GM12878 (cell line): ENCODE measurements around the gene CCHCR1. TPM values are rescaled to one million over a fixed set of nuclear protein-coding genes. Genes with fewer than 3 reads are reported as not detected.

Experiments used
- BCL11A ChIP-seq: IDR thresholded peaks from 2 replicates; pipeline ENCODE4 v1.6.1; 2011; ENCODE audit warnings: low read depth, low read length
- BCL3 ChIP-seq: IDR thresholded peaks from 2 replicates; pipeline ENCODE4 v1.6.1; 2011; ENCODE audit warnings: borderline replicate concordance, low read depth, mild to moderate bottlenecking, moderate library complexity, low read length; ENCODE audit not compliant: insufficient read depth, poor library complexity, severe bottlenecking
- BHLHE40 ChIP-seq, 2 experiments: fragments of 450-650 bp in 1 of 2; IDR thresholded peaks; 2 replicates each; pipeline ENCODE4 v1.6.1; 2011 to 2017; ENCODE audit warnings: low read depth in 2 of 2, borderline replicate concordance in 1 of 2, improper control_type of control experiment in 1 of 2, low read length in 1 of 2, mild to moderate bottlenecking in 1 of 2
- RAD21 ChIP-seq: IDR thresholded peaks from 2 replicates; pipeline ENCODE4 v1.6.1; 2011; ENCODE audit warnings: mild to moderate bottlenecking, low read depth, low read length, moderate library complexity; ENCODE audit not compliant: insufficient read depth
- SREBF1 ChIP-seq: IDR thresholded peaks from 2 replicates; pipeline ENCODE4 v1.6.1; 2012; ENCODE audit warnings: mild to moderate bottlenecking, low read length
- ZNF592 ChIP-seq: fragments of 450-650 bp; IDR thresholded peaks from 2 replicates; pipeline ENCODE4 v1.6.1; 2017; ENCODE audit warnings: mild to moderate bottlenecking, moderate library complexity
- polyA plus RNA-seq, 11 experiments: library from polyadenylated mRNA; depleted of rRNA in 4 of 11; unstranded in 6 of 11; stranded (reverse) in 5 of 11; fragments of >200 nt; fragmentation: Nextera tagmentation in 4 of 11; fragmentation: Illumina TruSeq in 1 of 11; extraction: Ambion mirVana in 4 of 11; extraction: Trizol in 1 of 11; gene quantifications; 1 replicate in 1 of 11; 2 replicates in 10 of 11; pipeline versions ENCODE4 v1.2.1 to v1.2.3, GENCODE V29; 2011 to 2016; ENCODE audit warnings: inconsistent platforms in 2 of 11, missing spikeins in 2 of 11, low read depth in 1 of 11
- total RNA-seq, 4 experiments: library from RNA; depleted of rRNA in 3 of 4; stranded (reverse); fragments of >200 nt in 3 of 4; fragmentation: Illumina TruSeq in 1 of 4; extraction: Trizol in 1 of 4; gene quantifications; 2 replicates each; pipeline versions ENCODE4 v1.2.1 to v1.2.3, GENCODE V29; 2013 to 2021
- TF ChIP-seq, protein P1 (sequence below), 3 experiments: IDR thresholded peaks in 2 of 3; conservative IDR thresholded peaks in 1 of 3; 2 replicates each; pipeline ENCODE4 v1.5.1; 2011; ENCODE audit warnings: low read depth in 3 of 3, low read length in 3 of 3, mild to moderate bottlenecking in 3 of 3, control low read depth in 2 of 3, moderate library complexity in 2 of 3, inconsistent platforms in 1 of 3, mixed read lengths in 1 of 3; ENCODE audit not compliant: control insufficient read depth in 2 of 3, insufficient read depth in 1 of 3; ENCODE audit errors: extremely low read depth in 1 of 3

The CCHCR1 gene
- total and polyA plus RNA-seq, 10 of the 15 experiments (the other 5 are each of a cell fraction or from before 2014, with no cell fraction given), result 1.0 to 35.2 (median 24.7) TPM

DNA sequence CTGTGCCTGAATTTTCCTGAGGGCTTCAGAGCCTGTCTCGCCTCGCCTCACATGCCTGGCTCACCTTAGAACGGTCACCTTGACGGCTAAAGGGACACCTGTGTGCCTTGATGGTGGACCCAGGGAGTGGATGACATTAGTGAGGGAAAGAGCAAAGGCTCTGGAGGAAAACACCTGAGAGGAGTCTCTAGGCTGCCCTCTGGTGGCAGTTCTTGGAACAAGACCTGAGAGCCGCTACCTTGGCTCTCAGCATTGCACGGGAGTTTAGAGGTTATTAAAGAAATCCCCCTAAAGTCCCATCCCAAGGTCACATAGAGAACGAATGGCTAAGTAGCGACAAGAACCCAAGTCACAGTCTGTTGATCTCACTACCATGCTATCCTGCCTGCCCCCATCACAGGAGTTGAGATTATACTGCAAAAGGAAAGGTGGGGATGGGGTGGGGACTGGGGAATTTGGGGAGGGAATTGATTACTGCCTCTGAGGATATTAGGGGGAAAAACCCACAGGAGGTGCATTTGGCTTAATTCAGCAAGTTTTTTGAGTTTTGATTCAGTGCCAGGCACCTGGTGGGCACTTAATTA is 29.4 kb downstream of the CCHCR1 start (continued):
- TF ChIP-seq RAD21, result peak; percentile 30; the same call in 1 of the 2 replicates
- TF ChIP-seq, protein P1, sequence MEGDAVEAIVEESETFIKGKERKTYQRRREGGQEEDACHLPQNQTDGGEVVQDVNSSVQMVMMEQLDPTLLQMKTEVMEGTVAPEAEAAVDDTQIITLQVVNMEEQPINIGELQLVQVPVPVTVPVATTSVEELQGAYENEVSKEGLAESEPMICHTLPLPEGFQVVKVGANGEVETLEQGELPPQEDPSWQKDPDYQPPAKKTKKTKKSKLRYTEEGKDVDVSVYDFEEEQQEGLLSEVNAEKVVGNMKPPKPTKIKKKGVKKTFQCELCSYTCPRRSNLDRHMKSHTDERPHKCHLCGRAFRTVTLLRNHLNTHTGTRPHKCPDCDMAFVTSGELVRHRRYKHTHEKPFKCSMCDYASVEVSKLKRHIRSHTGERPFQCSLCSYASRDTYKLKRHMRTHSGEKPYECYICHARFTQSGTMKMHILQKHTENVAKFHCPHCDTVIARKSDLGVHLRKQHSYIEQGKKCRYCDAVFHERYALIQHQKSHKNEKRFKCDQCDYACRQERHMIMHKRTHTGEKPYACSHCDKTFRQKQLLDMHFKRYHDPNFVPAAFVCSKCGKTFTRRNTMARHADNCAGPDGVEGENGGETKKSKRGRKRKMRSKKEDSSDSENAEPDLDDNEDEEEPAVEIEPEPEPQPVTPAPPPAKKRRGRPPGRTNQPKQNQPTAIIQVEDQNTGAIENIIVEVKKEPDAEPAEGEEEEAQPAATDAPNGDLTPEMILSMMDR (IDR thresholded peaks at IDR 0.05 in 2 of 3, conservative IDR thresholded peaks at IDR 0.05 in 1 of 3; ENCODE audit: control insufficient read depth in 2 of 3, extremely low read depth in 1 of 3, insufficient read depth in 1 of 3, low read depth in 3 of 3, low read length in 3 of 3), result peak; percentile 80 to 90 (median 82)
- no peak for TF ChIP-seq BCL3
- no peak for TF ChIP-seq BCL11A
- no peak for TF ChIP-seq ZNF592
- TF ChIP-seq BHLHE40 (IDR thresholded peaks at IDR 0.05; ENCODE audit: borderline replicate concordance in 1 of 2, low read depth in 2 of 2, low read length in 1 of 2), result no peak; a peak in 1 of 4 replicates
- TF ChIP-seq SREBF1, result no peak
